Stimulated activated naive CD8-positive, alpha-beta T cell treated with anti-CD3 and anti-CD28 coated beads, Interleukin-15, Interleukin-2, amounts not matched to agents 100 ng/mL and 50 ng/mL, for 24 hours (primary cell): ENCODE results near the gene ACVRL1.

Experiments used
- H3K27ac Mint-ChIP-seq: one replicate; pipeline ENCODE4 v1.8.0; 2021; ENCODE audit warnings: mild to moderate bottlenecking, mixed read lengths
- H3K27me3 Mint-ChIP-seq: one replicate; pipeline ENCODE4 v1.8.0; 2021; ENCODE audit warnings: mixed read lengths
- H3K36me3 Mint-ChIP-seq: one replicate; pipeline ENCODE4 v1.8.0; 2021; ENCODE audit warnings: low read depth, mixed read lengths
- H3K4me1 Mint-ChIP-seq: one replicate; pipeline ENCODE4 v1.8.0; 2021; ENCODE audit warnings: low read depth, mixed read lengths
- H3K4me3 Mint-ChIP-seq: one replicate; pipeline ENCODE4 v1.8.0; 2021; ENCODE audit warnings: mild to moderate bottlenecking, mixed read lengths
- H3K9me3 Mint-ChIP-seq: one replicate; pipeline ENCODE4 v1.8.0; 2021; ENCODE audit warnings: mixed read lengths

ACVRL1 gene

DNA sequence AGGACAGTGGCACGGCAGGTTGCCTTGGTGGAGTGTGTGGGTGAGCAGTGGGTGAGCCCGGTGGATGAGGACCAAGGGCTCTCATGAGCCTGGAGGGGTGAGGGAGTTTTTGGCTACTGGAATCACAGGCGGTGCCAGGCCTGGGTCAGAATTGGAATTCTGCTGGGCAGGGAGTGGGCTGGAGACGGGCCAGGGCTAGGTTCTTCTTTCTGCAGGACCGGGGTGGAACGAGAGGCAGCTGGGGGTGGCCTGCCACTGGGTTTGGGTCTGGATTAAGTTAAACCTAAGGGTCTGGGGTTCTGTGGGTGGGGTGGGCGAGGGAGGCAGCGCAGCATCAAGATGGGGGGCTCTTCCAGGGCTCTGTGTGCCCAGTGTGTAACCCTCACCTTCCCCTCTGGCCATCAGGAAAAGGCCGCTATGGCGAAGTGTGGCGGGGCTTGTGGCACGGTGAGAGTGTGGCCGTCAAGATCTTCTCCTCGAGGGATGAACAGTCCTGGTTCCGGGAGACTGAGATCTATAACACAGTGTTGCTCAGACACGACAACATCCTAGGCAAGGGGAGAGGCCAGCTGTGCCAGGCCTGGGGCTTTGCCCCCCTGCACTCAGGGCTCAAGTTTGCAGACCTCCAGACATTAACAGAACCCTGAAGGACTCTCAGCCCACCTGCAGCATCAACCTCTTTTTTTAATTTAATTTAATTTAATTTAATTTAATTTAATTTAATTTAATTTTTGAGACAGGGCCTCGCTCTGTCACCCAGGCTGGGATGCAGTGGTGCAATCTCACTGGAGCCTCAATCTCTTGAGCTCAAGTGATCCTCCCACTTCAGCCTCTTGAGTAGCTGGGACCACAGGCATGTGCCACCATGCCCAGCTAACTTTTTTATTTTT, 7.0 kb downstream of the ACVRL1 start:
- H3K4me3 Mint-ChIP-seq: no peak overlapping the region
- H3K4me1 Mint-ChIP-seq: no peaks in the 10 kb centered on the region
- H3K9me3 Mint-ChIP-seq: no peaks in the 10 kb centered on the region
- no peaks in the 10 kb centered on the region for H3K36me3 Mint-ChIP-seq
- H3K27me3 Mint-ChIP-seq: peaks cover 12% of the 10 kb centered on the region
- H3K27ac Mint-ChIP-seq: no peak overlapping the region

DNA sequence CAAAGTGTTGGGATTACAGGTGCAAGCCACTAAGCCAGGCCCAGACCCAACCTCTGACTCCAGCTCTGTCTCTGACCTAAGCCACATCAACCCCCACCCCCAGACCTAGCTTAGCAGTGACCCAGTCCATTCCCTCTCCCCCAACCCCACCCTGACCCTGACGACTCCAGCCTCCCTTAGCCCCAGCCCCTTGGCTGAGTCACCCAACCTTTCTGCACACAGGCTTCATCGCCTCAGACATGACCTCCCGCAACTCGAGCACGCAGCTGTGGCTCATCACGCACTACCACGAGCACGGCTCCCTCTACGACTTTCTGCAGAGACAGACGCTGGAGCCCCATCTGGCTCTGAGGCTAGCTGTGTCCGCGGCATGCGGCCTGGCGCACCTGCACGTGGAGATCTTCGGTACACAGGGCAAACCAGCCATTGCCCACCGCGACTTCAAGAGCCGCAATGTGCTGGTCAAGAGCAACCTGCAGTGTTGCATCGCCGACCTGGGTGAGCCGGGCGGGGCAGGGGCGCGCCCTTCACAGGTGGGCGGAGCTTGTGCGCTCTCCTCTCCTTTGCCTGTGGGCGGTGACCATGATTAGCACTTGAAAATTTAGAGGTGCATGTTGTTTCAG, 7.8 kb downstream of the ACVRL1 start:
- H3K4me3 Mint-ChIP-seq: no peak overlapping the region
- no peak overlapping the region for H3K27ac Mint-ChIP-seq
- no peaks in the 10 kb centered on the region for H3K4me1 Mint-ChIP-seq
- peaks cover 8% of the 10 kb centered on the region for H3K27me3 Mint-ChIP-seq
- H3K9me3 Mint-ChIP-seq: no peaks in the 10 kb centered on the region
- H3K36me3 Mint-ChIP-seq: no peaks in the 10 kb centered on the region

DNA sequence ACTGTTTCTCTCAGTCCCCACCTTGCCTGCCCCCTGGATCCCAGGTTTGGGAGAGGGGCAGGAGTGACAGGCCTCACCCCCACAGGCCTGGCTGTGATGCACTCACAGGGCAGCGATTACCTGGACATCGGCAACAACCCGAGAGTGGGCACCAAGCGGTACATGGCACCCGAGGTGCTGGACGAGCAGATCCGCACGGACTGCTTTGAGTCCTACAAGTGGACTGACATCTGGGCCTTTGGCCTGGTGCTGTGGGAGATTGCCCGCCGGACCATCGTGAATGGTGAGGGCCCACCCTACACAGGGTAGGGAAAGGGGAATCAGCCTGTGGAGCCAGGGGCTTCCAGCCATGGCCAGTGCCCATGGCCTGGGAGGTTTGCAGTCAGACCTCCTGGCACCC, 8.6 kb downstream of the ACVRL1 start:
- Mint-ChIP-seq H3K27me3 (peaks cover 7% of the 10 kb centered on the region), H3K27ac (no peak overlapping the region), H3K4me3 (no peak overlapping the region), H3K9me3 (no peaks in the 10 kb centered on the region), H3K4me1 (no peaks in the 10 kb centered on the region), H3K36me3 (no peaks in the 10 kb centered on the region)

DNA sequence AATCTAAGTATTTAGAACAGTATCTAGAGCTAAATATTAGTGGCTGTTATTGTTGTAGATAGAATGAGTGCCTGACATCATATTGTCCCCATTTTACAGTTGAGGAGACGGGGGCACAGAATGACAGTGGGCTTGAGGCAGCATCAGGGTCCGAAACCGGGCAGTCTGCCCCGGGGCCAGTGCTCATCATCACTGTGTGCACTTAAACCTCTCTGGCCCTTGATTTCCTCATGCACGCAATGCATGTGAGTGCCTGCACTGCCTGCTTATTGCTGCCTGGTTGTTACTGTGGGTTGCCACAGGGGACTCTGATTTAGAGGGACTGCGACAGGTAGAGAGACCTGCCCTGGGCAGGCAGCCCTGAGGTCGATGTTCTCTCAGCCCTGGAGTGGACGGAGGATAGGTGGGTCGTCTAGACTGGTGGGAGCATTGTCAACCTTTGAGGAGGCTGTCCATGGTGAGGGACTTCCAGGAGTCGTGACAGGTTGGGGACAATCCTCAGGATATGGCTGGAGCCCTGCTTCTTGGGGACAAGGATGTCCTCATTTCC, 9.8 kb downstream of the ACVRL1 start:
- Mint-ChIP-seq H3K4me3 (no peak overlapping the region), H3K27ac (no peak overlapping the region), H3K27me3 (no peaks in the 10 kb centered on the region), H3K36me3 (no peaks in the 10 kb centered on the region), H3K9me3 (no peaks in the 10 kb centered on the region), H3K4me1 (no peaks in the 10 kb centered on the region)

DNA sequence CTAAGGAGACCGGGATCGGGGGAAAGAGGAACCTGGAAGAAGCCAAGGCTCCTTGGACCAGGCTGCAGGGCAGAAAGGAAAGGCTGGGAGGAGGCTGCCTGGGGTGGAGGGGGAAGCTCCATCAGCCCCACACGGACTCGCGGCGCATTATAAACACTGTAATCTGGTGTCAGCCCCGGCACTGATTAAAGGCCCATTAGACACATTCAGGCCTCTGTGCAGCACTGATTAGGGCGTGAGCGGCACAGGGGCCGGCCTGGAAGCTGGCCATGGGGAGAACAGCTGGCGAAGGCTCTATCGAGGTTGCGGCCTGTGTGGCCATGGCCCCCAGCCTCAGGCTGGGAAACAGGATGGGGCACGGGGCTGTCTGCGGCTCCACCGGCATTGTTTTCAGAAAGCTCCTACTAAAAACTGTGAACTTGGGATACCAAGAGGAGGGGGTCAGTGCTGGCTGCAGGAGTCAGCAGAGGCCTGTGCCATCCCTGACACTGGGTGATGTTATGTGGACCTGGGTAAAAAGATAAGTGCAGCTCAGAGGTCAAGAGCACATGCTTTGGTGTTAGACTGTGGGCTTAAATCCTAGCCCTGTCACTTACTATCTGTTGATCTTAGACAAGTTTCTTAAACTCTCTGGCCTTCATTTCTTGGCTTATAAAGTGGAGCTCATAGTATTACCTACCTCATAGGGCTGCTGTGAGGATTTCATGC, 10.6 kb downstream of the ACVRL1 start:
- Mint-ChIP-seq H3K36me3 (no peaks in the 10 kb centered on the region), H3K4me1 (peaks cover 2% of the 10 kb centered on the region), H3K27me3 (no peaks in the 10 kb centered on the region), H3K4me3 (no peak overlapping the region), H3K27ac (no peak overlapping the region), H3K9me3 (no peaks in the 10 kb centered on the region)

DNA sequence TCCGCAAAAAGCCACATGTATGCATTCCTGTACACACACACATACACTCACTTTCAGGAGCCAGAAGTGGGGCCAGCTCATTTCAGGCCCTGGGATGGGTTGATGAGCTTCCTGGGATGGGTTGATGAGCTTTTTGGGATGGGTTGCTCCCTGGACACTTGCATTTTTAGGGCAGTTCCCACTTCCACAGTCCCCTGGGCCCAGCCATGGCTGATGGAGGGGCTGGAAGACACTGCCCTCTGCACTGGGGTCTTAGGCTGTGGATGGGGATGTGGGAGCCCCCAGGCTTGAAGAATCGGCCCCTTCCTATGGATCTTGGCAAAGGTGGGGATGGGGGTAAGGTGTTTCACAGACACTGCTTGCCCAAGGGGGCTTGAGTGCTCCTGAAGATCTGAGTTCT, 12.7 kb downstream of the ACVRL1 start:
- Mint-ChIP-seq H3K9me3 (no peaks in the 10 kb centered on the region), H3K4me1 (peaks cover 10% of the 10 kb centered on the region), H3K27me3 (peaks cover 4% of the 10 kb centered on the region), H3K36me3 (no peaks in the 10 kb centered on the region), H3K4me3 (no peak overlapping the region), H3K27ac (no peak overlapping the region)

DNA sequence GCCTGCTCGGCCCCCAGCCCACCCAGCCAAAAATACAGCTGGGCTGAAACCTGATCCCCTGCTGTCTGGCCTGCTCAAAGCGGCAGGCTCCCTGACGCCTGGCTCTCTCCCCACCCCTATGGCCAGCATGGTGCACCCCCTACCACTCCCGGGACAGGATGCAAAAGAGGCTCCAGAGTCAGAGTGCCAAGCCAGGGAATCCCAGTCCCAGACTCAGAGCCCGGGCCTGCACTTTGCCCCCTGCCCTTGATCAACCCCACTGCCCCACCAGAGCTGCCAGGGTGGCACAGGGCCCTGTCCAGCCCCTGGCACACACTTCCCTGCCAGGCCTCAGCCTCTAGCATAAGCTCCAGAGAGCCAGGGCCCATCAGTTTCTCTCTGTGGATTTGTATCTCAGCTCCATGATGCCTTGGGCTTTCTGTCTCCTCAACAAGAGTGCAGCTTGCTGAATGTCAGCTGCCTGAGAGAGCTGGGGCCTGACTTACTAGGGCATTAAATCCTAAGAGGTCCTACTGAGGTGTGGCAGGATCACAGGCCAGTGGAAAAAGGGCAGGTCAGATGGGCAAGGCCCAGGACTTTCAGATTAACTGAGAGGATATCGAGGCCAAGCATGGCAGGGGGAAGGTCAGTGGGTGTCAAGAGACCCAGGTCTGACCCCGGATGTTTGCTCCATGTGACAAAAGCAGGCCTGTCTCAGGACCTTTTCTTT, 13.9 kb downstream of the ACVRL1 start:
- Mint-ChIP-seq H3K4me1 (peaks cover 10% of the 10 kb centered on the region), H3K9me3 (no peaks in the 10 kb centered on the region), H3K27me3 (peaks cover 4% of the 10 kb centered on the region), H3K27ac (no peak overlapping the region), H3K4me3 (no peak overlapping the region), H3K36me3 (no peaks in the 10 kb centered on the region)

DNA sequence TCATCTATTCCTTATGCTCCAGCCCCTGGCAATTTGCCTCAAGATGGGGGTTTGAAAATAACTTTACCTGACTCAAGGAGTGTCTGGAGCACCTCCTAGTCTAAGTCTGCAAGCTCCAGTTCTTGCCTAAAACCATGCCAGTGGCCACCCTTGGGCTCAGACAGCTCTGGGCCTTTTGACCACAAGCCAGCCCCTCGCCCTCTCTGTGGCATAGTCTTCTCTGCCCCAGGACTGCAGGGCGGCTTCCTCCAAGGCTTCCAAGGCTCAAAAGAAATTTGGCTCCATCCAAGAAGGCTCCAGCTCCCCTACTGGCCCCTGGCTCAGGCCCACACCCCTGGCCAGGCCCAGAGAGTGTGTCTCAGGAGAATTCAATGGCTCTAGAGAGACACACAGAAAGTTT, 14.8 kb downstream of the ACVRL1 start:
- peaks cover 10% of the 10 kb centered on the region for H3K4me1 Mint-ChIP-seq
- H3K27ac Mint-ChIP-seq: no peak overlapping the region

DNA sequence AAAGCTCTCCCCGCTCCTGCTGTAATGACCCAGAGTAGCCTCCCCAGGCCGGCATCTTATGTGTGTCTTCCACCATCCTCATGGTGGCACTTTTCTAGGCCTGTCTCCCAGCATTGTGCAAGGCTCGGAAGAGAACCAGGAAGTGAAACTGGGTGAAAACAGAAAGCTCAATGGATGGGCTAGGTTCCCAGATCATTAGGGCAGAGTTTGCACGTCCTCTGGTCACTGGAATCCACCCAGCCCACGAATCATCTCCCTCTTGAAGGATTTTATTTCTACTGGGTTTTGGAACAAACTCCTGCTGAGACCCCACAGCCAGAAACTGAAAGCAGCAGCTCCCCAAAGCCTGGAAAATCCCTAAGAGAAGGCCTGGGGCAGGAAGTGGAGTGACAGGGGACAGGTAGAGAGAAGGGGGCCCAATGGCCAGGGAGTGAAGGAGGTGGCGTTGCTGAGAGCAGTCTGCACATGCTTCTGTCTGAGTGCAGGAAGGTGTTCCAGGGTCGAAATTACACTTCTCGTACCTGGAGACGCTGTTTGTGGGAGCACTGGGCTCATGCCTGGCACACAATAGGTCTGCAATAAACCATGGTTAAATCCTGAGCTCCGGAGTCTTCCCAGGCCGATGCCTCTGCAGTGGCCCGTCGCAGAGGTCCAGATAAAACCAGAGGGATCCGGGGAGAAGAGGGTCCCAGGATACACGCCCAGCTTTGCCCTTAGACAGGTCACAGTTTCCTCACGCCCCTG, 15.6 kb downstream of the ACVRL1 start:
- peaks cover 10% of the 10 kb centered on the region for H3K4me1 Mint-ChIP-seq
- no peaks in the 10 kb centered on the region for H3K9me3 Mint-ChIP-seq
- no peaks in the 10 kb centered on the region for H3K36me3 Mint-ChIP-seq
- peaks cover 4% of the 10 kb centered on the region for H3K27me3 Mint-ChIP-seq
- H3K4me3 Mint-ChIP-seq: no peak overlapping the region
- H3K27ac Mint-ChIP-seq: no peak overlapping the region

More for the DNA sequence above, 14.8 kb downstream of the ACVRL1 start:
- Mint-ChIP-seq H3K9me3 (no peaks in the 10 kb centered on the region), H3K27me3 (peaks cover 4% of the 10 kb centered on the region), H3K36me3 (no peaks in the 10 kb centered on the region), H3K4me3 (no peak overlapping the region)

DNA sequence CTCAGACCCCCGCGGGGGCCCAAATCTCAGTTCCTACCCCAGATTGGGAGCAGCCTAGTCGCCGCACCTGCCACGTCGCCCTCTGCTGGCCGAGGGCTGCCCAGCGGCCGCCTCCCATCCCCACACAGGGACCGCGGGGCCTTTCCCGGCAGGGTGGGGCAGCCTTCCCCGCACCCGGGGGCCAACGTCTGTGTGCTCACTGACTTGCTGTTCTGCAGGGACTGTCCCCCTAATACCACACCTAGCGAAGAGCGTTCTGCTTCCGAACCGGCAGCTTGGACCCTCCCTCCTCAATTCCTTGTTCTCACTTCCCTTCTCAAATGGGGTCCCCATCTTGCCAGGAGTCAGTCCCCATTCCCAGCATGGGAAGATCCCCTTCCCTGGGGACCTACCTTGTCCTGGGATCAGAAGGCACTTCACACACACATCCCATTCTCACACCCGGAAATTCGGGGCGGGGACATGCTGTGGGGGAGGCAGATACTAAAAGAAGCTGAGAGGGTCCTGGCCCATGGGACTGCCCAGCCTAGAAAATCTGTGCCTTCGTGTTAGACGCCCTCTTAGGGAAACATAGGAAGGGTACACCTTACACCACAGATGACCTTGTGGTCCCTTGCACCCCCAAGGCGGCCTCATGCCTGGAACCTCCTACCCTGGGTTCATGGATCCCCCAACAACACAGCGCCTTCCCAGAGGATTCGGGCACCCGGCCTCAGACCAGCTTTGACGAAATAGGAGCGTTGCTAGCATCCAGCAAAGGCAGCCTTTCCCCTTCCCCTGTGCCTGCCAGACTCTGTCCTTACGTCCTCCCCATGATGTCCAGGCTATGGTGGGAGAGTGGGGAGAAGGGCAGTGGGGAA, 16.4 kb downstream of the ACVRL1 start:
- Mint-ChIP-seq H3K36me3 (no peaks in the 10 kb centered on the region), H3K9me3 (no peaks in the 10 kb centered on the region), H3K27ac (peak overlapping the region; percentile 21), H3K4me3 (no peak overlapping the region), H3K4me1 (peaks cover 10% of the 10 kb centered on the region), H3K27me3 (peaks cover 4% of the 10 kb centered on the region)

DNA sequence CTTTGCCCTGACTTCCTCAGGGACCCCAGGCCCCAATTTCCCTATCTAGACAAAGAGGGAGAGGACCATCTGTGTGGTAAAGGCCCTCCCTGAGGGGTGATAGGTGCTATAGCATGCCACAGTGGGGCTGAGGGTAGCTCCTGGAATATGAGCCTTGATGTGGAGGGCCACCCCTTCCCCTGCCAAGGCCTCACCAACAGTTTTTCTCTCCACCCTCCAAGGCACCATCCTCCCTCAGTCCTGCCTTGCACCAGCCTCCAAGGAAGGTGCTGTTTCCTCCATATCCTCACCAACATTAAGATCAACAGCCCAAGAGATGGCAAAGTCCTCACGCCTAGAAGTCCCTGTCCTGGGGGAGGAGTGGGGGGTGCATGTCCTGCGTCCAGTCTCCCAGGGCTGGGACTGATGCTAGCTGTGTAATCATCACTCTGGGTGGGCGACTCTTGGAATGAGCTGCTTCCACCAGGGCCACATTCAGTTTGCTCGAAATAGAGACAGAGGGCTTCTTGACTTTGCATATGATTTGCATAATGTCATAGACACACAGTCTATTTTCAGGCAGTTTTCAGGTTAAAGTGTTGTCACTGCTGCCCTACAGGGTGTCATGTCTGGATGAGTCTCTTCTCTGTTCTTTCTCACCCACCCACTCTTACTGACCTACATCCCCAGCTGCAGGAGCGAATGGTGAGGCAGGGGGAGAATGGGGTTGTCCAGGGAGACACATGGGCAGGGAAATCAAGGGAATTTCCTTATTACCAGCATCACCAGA, 17.4 kb downstream of the ACVRL1 start:
- Mint-ChIP-seq H3K27ac (no peak overlapping the region), H3K9me3 (no peaks in the 10 kb centered on the region), H3K4me3 (no peak overlapping the region), H3K27me3 (peaks cover 4% of the 10 kb centered on the region), H3K36me3 (no peaks in the 10 kb centered on the region), H3K4me1 (peaks cover 10% of the 10 kb centered on the region)

DNA sequence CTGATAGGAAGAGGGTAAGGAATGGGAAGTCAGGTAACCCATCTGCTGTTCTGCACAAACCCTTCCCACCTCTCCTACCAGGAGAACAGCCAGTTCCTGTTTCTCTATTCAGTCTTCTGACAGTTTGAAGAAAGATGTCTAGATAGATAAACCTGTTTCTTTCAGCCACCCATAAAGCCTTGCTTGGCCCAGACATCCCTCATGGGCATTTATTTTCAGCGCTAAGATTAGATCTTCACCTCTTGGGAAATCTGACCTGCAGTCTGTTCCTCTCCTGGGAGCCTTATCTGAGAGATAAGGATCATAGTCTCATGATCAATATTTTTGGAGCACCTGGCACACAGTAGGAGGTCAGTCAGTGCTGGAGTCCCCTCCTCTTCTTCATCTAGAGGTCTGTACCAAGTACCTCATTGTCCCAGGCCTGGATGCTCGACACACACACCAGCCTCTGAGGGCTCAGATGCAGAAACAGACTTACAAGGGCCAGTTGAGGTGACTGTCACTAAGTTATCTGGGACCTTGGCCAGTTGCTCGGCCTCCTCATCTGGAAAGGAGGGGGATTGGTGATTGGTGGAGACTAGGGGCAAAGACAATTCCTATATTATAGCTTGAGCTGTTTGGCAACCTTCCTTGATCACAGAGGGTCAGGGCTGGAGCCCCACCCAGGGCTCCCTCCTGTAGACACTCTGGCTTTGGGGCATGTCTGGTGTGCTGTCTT, 18.2 kb downstream of the ACVRL1 start:
- H3K27ac Mint-ChIP-seq: no peak overlapping the region
- H3K9me3 Mint-ChIP-seq: no peaks in the 10 kb centered on the region
- peaks cover 10% of the 10 kb centered on the region for H3K4me1 Mint-ChIP-seq
- H3K4me3 Mint-ChIP-seq: no peak overlapping the region
- H3K27me3 Mint-ChIP-seq: peaks cover 4% of the 10 kb centered on the region
- no peaks in the 10 kb centered on the region for H3K36me3 Mint-ChIP-seq
